Tibial nerve (tissue), 3 donors: ENCODE data around the gene PRPF40A.
A peak's percentile ranks its signal among the peaks of the same experiment; 100 is the strongest.

Source experiments
- CTCF ChIP-seq, 5 experiments: fragments of 200-600 bp in 3 of 5; fragments of 450-650 bp in 2 of 5; sonication (generic) in 3 of 5; IDR thresholded peaks; one replicate each; pipeline ENCODE4 v1.5.1; 2016 to 2019; ENCODE audit warnings: antibody characterized with exemption in 5 of 5, mild to moderate bottlenecking in 3 of 5, moderate library complexity in 2 of 5
- POLR2A ChIP-seq, 2 donors: fragments of 450-650 bp; IDR thresholded peaks; one replicate each; pipeline ENCODE4 v1.6.1; 2017; ENCODE audit warnings: antibody characterized with exemption in 2 of 2, mild to moderate bottlenecking in 2 of 2, moderate library complexity in 2 of 2

- TF ChIP-seq CTCF (IDR thresholded peaks at IDR 0.05): peak in 2 of 5 experiments; percentile 13 to 42
- TF ChIP-seq POLR2A (IDR thresholded peaks at IDR 0.05): peak; percentile 60 to 87
Measured at GRCh38 chr2:152717228-152718075, at the start of gene PRPF40A.
